ENCODE results near the gene PARP1.
"Not testable (repeated sequence)": the region's sequence is repeated elsewhere in the genome, so short reads cannot be mapped to it uniquely, and the experiment has no call there.

The PARP1 gene

DNA sequence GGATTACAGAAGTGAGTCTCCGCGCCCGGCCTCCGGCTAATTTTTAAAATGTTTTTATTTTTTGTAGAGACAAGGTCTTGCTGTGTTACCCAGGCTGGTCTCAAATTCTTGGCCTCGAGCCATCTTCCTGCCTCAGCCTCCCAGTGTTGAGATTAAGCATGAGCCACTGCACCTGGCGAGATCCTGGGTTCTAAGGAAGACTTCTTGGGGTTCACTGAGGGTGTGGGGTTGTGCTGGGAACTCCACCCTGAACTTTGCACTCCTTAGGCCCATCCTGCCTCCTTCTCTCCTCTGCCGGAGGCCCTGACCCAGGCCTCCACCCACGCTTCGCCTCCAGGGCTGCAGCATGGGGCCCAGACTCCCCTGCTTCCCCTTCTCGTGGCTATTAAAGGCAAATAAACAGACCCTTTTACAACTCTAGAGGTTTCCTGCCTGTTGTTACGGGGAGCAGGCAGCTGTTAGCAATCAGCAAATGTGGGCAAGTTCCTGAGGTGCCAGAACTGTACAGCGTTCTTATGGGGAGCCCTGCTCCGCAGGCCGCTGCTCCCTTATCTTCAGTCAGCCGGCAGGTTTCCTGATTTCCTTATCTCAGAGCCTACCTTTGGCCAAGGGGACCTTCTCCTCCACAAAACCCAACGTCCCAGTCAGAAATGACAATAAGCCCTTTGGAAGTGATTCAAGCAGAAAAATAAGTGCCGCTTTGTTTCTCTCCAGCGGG is 57.9 kb downstream of the PARP1 start:
- DNase-seq: no peak

GRCh38 chr1:226349081-226349480 is 58.8 kb downstream of the PARP1 start:
- no peak for DNase-seq

- no peak for DNase-seq
Observed at GRCh38 chr1:226344441-226345259, 63.2 kb downstream of the PARP1 start.

DNA sequence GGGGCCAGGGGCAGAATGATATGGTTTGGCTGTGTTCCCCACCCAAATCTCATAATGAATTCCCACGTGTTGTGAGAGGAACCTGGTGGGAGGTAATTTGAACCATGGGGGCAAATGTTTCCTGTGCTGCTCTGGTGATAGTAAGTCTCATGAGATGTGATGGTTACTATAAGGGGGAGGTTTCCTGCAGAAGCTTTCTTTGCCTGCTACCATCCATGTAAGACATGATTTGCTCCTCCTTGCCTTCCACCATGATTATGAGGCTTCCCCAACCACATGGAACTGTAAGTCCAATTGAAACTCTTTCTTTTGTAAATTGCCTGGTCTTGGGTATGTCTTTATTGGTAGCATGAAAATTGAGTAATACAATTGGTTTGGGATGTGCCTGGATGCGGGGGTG is 65.2 kb downstream of the PARP1 start:
- DNase-seq: no peak

- DNase-seq: not testable (repeated sequence)
Observed at GRCh38 chr1:226340111-226340510, 67.8 kb downstream of the PARP1 start.

- DNase-seq: no peak
Observed at GRCh38 chr1:226337276-226337875, 70.5 kb downstream of the PARP1 start.

- DNase-seq: no peak
Observed at GRCh38 chr1:226335661-226336060, 72.2 kb downstream of the PARP1 start.

GRCh38 chr1:226332947-226333346 is 74.9 kb downstream of the PARP1 start:
- DNase-seq: no peak

DNA sequence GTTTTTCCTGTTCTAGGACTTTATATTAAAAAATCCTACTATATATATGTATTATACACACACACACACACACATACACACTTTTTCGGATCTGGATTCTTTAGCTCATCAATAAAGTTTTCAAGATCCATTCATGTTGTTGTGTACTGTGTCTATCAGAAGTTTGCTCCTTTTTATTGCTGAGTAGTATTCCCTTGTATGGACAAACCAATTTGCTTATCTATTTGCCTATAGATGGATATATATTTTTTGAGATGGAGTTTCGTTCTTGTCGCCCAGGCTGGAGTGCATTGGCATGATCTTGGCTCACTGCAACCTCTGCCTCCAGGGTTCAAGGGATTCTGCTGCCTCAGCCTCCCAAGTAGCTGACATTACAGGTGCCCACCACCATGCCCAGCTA is 78.7 kb downstream of the PARP1 start:
- no peak for DNase-seq

- no peak for DNase-seq
Observed at GRCh38 chr1:226327761-226328162, 80.1 kb downstream of the PARP1 start.

- no peak for DNase-seq
Observed at GRCh38 chr1:226325178-226325577, 82.7 kb downstream of the PARP1 start.

DNA sequence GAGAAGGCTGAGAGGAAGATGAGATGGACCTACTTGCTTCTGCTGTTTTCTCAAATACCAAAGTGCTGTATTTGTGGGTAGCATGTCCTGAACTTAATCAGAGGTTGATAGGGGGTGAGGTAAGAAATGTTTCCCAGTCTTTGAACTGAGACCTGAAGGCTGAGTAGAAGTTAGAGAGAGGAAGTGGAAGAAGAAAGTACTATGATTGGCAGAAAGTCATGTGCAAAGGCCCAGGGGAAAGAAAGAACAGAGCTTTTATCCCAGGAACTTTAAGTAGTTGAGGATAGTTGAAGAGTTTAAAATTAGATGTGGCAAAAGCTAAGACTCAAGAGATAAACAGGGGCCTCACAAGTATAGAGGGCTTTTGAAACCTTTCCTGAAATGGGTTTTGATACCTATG is 83.4 kb downstream of the PARP1 start:
- DNase-seq: no peak

DNA sequence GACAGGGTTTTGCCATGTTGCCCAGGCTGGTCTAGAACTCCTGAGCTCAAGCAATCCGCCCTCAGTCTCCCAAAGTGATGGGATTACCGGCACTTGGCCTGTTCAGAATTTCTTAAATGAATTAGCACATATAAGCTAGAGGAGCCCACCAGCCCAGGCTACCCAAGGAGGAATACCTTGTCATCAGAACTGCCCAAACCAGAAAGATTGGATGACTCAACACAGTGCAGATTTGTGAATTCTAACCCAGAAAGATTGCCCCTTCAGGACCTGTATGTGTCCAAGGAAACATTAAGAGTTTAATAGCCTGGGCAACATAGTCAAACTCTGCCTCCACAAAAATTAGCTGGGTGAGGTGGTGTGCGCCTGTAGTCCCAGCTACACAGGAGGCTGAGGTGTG is 84.9 kb downstream of the PARP1 start:
- DNase-seq: no peak

DNA sequence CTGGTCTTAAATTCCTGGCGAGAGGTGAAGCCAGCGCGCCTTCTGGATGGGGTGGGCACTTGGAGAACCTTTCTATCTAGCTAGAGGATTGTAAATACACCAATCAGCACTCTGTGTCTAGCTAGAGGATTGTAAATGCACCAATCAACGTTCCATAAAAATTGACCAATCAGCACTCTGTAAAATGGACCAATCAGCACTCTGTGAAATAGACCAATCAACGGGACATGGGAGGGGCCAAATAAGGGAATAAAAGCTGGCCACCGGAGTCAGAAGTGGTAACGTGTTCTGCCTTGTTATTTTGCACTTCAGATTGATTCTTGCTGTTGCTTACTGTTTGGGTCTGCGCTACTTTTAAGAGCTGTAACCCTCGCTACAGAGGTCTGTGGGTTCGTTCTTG is 87.0 kb downstream of the PARP1 start:
- DNase-seq: no peak

DNA sequence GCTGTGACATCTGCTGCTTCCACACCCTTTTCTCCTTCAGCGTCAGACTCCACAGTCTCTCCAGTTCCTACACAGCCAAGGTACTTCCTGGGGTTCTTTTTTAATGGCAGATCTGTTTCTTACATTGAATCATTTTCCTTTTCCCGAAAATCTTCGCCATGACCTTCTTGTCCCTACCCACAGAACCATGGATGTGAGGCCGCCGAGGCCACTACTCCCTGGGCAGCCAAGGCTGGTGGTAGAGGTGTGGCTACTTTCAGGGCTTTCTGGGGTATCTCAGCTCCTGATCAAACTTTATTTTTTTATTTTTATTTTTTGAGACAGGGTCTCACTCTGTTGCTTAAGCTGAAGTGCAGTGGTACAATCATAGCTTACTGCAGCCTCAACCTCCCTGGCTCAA is 89.4 kb downstream of the PARP1 start:
- no peak for DNase-seq

DNA sequence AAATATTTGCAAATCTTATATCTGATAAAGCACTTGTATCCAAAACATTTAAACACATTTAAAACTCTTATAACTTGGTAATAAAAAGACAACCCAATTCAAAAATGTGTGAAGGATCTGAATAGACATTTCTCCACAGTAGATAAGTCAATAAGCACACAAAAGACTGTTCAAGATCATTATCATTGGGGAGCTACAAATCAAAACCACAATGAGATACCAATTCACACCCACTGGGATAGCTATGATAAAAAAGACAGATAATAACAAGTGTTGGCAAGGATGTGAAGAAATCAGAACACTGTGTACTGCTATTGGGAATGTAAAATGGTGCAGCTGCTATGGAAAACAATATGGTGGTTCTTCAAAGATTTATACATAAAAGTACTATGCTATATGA is 93.8 kb downstream of the PARP1 start:
- DNase-seq: no peak

DNA sequence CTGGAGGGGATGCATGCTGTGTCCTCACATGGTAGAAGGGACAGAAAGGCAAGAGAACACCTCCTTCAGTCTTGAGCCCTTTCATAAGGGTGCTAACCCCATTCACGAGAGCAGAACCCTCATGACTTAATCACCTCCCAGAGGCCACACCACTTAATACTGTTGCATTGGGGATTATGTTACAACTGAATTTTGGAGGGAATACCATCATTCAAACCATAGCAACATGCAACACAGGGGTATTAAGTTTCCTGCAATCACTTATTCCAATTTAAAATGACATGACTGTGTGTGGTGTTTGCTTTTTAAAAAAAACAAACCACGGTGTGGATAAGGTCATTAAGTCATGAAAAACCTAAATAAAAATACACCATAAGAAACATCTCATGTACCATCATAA is 95.8 kb downstream of the PARP1 start:
- DNase-seq: no peak

GRCh38 chr1:226311376-226311775 is 96.5 kb downstream of the PARP1 start:
- DNase-seq: no peak
